Uterus (tissue), 4 donors: ENCODE results near the gene MAB21L4. TPM values are rescaled to one million over a fixed set of nuclear protein-coding genes. Genes with fewer than 3 reads are reported as not detected.
A peak's percentile ranks its signal among the peaks of the same experiment; 100 is the strongest.

ENCODE experiments used
- DNase-seq, 2 donors: peaks; one replicate each; pipeline ENCODE4 v3.0.0-alpha.2; 2019 to 2020
- H3K27ac ChIP-seq, 2 donors: fragments of 200-600 bp; sonication (generic); 1 replicate in 1 of 2; 2 replicates in 1 of 2; pipeline ENCODE4 v1.5.1; 2016 to 2018
- H3K27me3 ChIP-seq, 2 donors: fragments of 200-600 bp; sonication (generic); one replicate each; pipeline ENCODE4 v1.5.1; 2018 to 2019; ENCODE audit warnings: control low read depth in 1 of 2
- H3K36me3 ChIP-seq, 2 donors: fragments of 200-600 bp; sonication (generic); one replicate each; pipeline ENCODE4 v1.5.1; 2019; ENCODE audit warnings: control low read depth in 1 of 2
- H3K4me1 ChIP-seq, 2 donors: fragments of 200-600 bp; sonication (generic); one replicate each; pipeline ENCODE4 v1.5.1; 2018 to 2019; ENCODE audit warnings: control low read depth in 1 of 2
- H3K4me3 ChIP-seq, 2 donors: fragments of 200-600 bp; sonication (generic); 1 replicate in 1 of 2; 2 replicates in 1 of 2; pipeline ENCODE4 v1.5.1; 2018 to 2019; ENCODE audit warnings: mild to moderate bottlenecking in 1 of 2
- H3K9me3 ChIP-seq, 2 donors: fragments of 200-600 bp; sonication (generic); one replicate each; pipeline ENCODE4 v1.5.1; 2019; ENCODE audit warnings: control low read depth in 1 of 2
- CTCF ChIP-seq, 4 experiments: fragments of 200-600 bp in 2 of 4; fragments of 450-650 bp in 2 of 4; sonication (generic) in 2 of 4; IDR thresholded peaks; one replicate each; pipeline ENCODE4 v1.5.1; 2016 to 2019; ENCODE audit warnings: antibody characterized with exemption in 4 of 4, mild to moderate bottlenecking in 2 of 4, moderate library complexity in 1 of 4
- POLR2A ChIP-seq, 2 donors: fragments of 450-650 bp; IDR thresholded peaks; one replicate each; pipeline ENCODE4 v1.6.1; 2016; ENCODE audit warnings: antibody characterized with exemption in 2 of 2, mild to moderate bottlenecking in 1 of 2, moderate library complexity in 1 of 2
- intact Hi-C: fragments of 100-400 bp; cut with DNase I; formaldehyde crosslinking; loops from one replicate; pipeline ENCODE4 v1.15.1; 2023; ENCODE audit warnings: low total_unique reads
- total RNA-seq, 4 donors: library from RNA; depleted of rRNA in 3 of 4; stranded (reverse); fragments of >200 nt in 3 of 4; gene quantifications; one replicate each; pipeline versions ENCODE4 v1.1.0 to v1.2.4, GENCODE V29; 2014 to 2023
- donor health status: DM: yes; HTN: yes; CAD: no.

MAB21L4 gene
- total RNA-seq, 4 donors from 2014 or later: 0.97 TPM; not detected in 3

GRCh38 chr2:240931319-240931949, 35.5 kb upstream of the MAB21L4 start:
- Histone ChIP-seq H3K4me3 (no peak overlapping the region), H3K36me3 (no peaks in the 10 kb centered on the region), H3K9me3 (peaks cover 0 to 5% of the 10 kb centered on the region in 2 donors), H3K27me3 (no peaks in the 10 kb centered on the region), H3K4me1 (no peaks in the 10 kb centered on the region), H3K27ac (no peak overlapping the region)
- intact Hi-C loops: no loop called here
- TF ChIP-seq CTCF (IDR thresholded peaks at IDR 0.05) (no peak), POLR2A (IDR thresholded peaks at IDR 0.05) (no peak)
- peak in 1 of 2 donors; percentile 5 for DNase-seq

GRCh38 chr2:240930631-240931318, 34.8 kb upstream of the MAB21L4 start:
- intact Hi-C loops: no loop called here
- TF ChIP-seq CTCF (IDR thresholded peaks at IDR 0.05): no peak
- no peak for TF ChIP-seq POLR2A (IDR thresholded peaks at IDR 0.05)
- H3K9me3 ChIP-seq: peaks cover 0 to 5% of the 10 kb centered on the region in 2 donors
- no peaks in the 10 kb centered on the region for H3K27me3 ChIP-seq
- no peak overlapping the region for H3K4me3 ChIP-seq
- no peaks in the 10 kb centered on the region for H3K36me3 ChIP-seq
- no peak overlapping the region for H3K27ac ChIP-seq
- DNase-seq: peak in 1 of 2 donors; percentile 8
- H3K4me1 ChIP-seq: no peaks in the 10 kb centered on the region

- DNase-seq: no peak
- Histone ChIP-seq H3K36me3 (no peaks in the 10 kb centered on the region), H3K4me1 (no peaks in the 10 kb centered on the region), H3K27me3 (no peaks in the 10 kb centered on the region), H3K4me3 (no peak overlapping the region), H3K27ac (no peak overlapping the region), H3K9me3 (peaks cover 0 to 5% of the 10 kb centered on the region in 2 donors)
- TF ChIP-seq POLR2A (IDR thresholded peaks at IDR 0.05) (no peak), CTCF (IDR thresholded peaks at IDR 0.05) (no peak)
- intact Hi-C loops: no loop called here
These were observed 34.2 kb upstream of the MAB21L4 start for GRCh38 chr2:240930096-240930630.

GRCh38 chr2:240929364-240930095, 33.6 kb upstream of the MAB21L4 start:
- H3K36me3 ChIP-seq: no peaks in the 10 kb centered on the region
- H3K4me1 ChIP-seq: no peaks in the 10 kb centered on the region
- H3K27me3 ChIP-seq: no peaks in the 10 kb centered on the region
- H3K4me3 ChIP-seq: no peak overlapping the region
- peaks cover 0 to 5% of the 10 kb centered on the region in 2 donors for H3K9me3 ChIP-seq
- H3K27ac ChIP-seq: no peak overlapping the region
- peak in 1 of 2 donors; percentile 11 for DNase-seq
- TF ChIP-seq CTCF (IDR thresholded peaks at IDR 0.05) (no peak), POLR2A (IDR thresholded peaks at IDR 0.05) (no peak)
- intact Hi-C loops: no loop called here
